Osteoblast (primary cell): ENCODE measurements around the gene DIAPH2. TPM values are rescaled to one million over a fixed set of nuclear protein-coding genes. Genes with fewer than 3 reads are reported as not detected.

Source experiments
- DNase-seq: peaks from one replicate; pipeline ENCODE4 v3.0.0; 2011; ENCODE audit warnings: low spot score, mixed read lengths; ENCODE audit not compliant: insufficient read length; ENCODE audit errors: missing footprints
- H2AFZ ChIP-seq: 2 replicates; pipeline ENCODE4 v1.6.0; 2011; ENCODE audit warnings: mild to moderate bottlenecking, low read length
- H3K27ac ChIP-seq: 2 replicates; pipeline ENCODE4 v1.5.1; 2011; ENCODE audit warnings: mild to moderate bottlenecking, low read depth, low read length, moderate library complexity
- H3K27me3 ChIP-seq: 2 replicates; pipeline ENCODE4 v1.6.0; 2012; ENCODE audit warnings: mild to moderate bottlenecking, control low read depth, inconsistent platforms, low read length, moderate library complexity; ENCODE audit not compliant: insufficient read depth
- H3K36me3 ChIP-seq: 2 replicates; pipeline ENCODE4 v1.5.1; 2011; ENCODE audit warnings: mild to moderate bottlenecking, low read length, control low read depth, moderate library complexity; ENCODE audit not compliant: insufficient read depth
- H3K4me1 ChIP-seq: 2 replicates; pipeline ENCODE4 v1.5.1; 2011; ENCODE audit warnings: mild to moderate bottlenecking, low read length, control low read depth, moderate library complexity; ENCODE audit not compliant: insufficient read depth
- H3K4me2 ChIP-seq: 2 replicates; pipeline ENCODE4 v1.6.0; 2011; ENCODE audit warnings: mild to moderate bottlenecking, low read length; ENCODE audit not compliant: insufficient read depth
- H3K4me3 ChIP-seq: fragments of 200-600 bp; sonication (generic); 3 replicates; pipeline ENCODE4 v1.5.1; 2012; ENCODE audit warnings: mild to moderate bottlenecking, low read length, inconsistent platforms; ENCODE audit not compliant: insufficient read depth
- H3K79me2 ChIP-seq: 2 replicates; pipeline ENCODE4 v1.6.0; 2012; ENCODE audit warnings: mild to moderate bottlenecking, low read length, control low read depth, inconsistent platforms; ENCODE audit not compliant: insufficient read depth
- H3K9me3 ChIP-seq: 2 replicates; pipeline ENCODE4 v1.5.1; 2011; ENCODE audit warnings: low read depth, low read length, control low read depth
- H4K20me1 ChIP-seq: 2 replicates; pipeline ENCODE4 v1.6.0; 2012; ENCODE audit warnings: mild to moderate bottlenecking, low read length, control low read depth; ENCODE audit not compliant: insufficient read depth
- total RNA-seq: library from RNA; depleted of rRNA; stranded (reverse); fragments of >200 nt; gene quantifications from 2 replicates; pipeline ENCODE4 v1.2.3, GENCODE V29; 2012
- TF ChIP-seq, protein P1 (sequence below): IDR thresholded peaks from 2 replicates; pipeline ENCODE4 v1.5.1; 2011; ENCODE audit warnings: mild to moderate bottlenecking, low read depth, low read length, moderate library complexity; ENCODE audit errors: extremely low read depth

Gene DIAPH2
- total RNA-seq, 1 donor: 21.0 TPM

GRCh38 chrX:96824166-96824565 lies 139.5 kb downstream of the DIAPH2 start:
- no peaks in the 10 kb centered on the region for H3K79me2 ChIP-seq
- H3K27ac ChIP-seq: no peak overlapping the region
- H3K9me3 ChIP-seq: no peaks in the 10 kb centered on the region
- no peak overlapping the region for H3K4me2 ChIP-seq
- no peaks in the 10 kb centered on the region for H4K20me1 ChIP-seq
- TF ChIP-seq, protein P1, sequence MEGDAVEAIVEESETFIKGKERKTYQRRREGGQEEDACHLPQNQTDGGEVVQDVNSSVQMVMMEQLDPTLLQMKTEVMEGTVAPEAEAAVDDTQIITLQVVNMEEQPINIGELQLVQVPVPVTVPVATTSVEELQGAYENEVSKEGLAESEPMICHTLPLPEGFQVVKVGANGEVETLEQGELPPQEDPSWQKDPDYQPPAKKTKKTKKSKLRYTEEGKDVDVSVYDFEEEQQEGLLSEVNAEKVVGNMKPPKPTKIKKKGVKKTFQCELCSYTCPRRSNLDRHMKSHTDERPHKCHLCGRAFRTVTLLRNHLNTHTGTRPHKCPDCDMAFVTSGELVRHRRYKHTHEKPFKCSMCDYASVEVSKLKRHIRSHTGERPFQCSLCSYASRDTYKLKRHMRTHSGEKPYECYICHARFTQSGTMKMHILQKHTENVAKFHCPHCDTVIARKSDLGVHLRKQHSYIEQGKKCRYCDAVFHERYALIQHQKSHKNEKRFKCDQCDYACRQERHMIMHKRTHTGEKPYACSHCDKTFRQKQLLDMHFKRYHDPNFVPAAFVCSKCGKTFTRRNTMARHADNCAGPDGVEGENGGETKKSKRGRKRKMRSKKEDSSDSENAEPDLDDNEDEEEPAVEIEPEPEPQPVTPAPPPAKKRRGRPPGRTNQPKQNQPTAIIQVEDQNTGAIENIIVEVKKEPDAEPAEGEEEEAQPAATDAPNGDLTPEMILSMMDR: no peak
- DNase-seq: no peak
- H3K4me1 ChIP-seq: no peaks in the 10 kb centered on the region
- no peaks in the 10 kb centered on the region for H3K27me3 ChIP-seq
- no peak overlapping the region for H2AFZ ChIP-seq
- no peak overlapping the region for H3K4me3 ChIP-seq
- H3K36me3 ChIP-seq: no peaks in the 10 kb centered on the region

GRCh38 chrX:96833333-96833732 lies 148.7 kb downstream of the DIAPH2 start:
- TF ChIP-seq, protein P1: no peak
- no peak overlapping the region for H3K4me3 ChIP-seq
- peak; percentile 68 for DNase-seq

GRCh38 chrX:96834137-96834536 lies 149.5 kb downstream of the DIAPH2 start:
- Histone ChIP-seq H3K27ac (no peak overlapping the region), H3K4me1 (no peaks in the 10 kb centered on the region), H3K4me2 (no peak overlapping the region), H3K9me3 (no peaks in the 10 kb centered on the region), H3K79me2 (no peaks in the 10 kb centered on the region), H4K20me1 (no peaks in the 10 kb centered on the region), H3K36me3 (no peaks in the 10 kb centered on the region), H3K27me3 (no peaks in the 10 kb centered on the region), H2AFZ (no peak overlapping the region), H3K4me3 (no peak overlapping the region)
- no peak for DNase-seq
- TF ChIP-seq, protein P1: no peak

More at GRCh38 chrX:96833333-96833732, 148.7 kb downstream of the DIAPH2 start:
- H4K20me1 ChIP-seq: no peaks in the 10 kb centered on the region
- H3K9me3 ChIP-seq: no peaks in the 10 kb centered on the region
- H3K27ac ChIP-seq: no peak overlapping the region
- no peaks in the 10 kb centered on the region for H3K79me2 ChIP-seq
- no peaks in the 10 kb centered on the region for H3K36me3 ChIP-seq
- H3K4me1 ChIP-seq: no peaks in the 10 kb centered on the region
- H3K27me3 ChIP-seq: no peaks in the 10 kb centered on the region
- H3K4me2 ChIP-seq: no peak overlapping the region
- H2AFZ ChIP-seq: no peak overlapping the region

DNA sequence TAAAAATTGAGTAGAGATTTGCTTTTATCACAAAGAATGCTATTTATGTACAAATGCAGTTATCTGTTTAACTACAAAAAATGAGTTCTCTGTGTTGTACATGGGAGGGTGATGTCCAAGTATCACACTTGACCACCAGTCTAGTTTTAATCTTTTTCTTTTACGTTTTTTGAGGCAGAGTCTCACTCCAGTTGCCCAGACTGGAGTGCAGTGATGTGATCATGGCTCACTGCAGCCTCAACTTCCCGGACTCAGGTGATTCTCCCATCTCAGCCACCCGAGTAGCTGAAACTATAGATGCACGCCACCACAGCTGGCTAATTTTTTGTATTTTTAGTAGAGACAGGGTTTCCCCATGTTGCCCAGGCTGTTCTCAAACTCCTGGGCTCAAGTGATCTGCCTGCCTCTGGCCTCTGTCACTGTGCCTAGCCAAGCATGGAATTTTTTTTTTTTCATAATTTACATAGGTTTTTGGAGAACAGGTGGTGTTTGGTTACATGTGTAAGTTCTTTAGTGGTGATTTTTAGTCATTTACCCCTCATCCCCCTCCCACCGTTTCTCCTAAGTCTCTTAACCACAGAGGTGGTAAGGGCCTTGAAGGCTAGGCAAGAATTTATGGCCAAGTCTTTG lies 151.1 kb downstream of the DIAPH2 start:
- no peak for DNase-seq
- TF ChIP-seq, protein P1: no peak
- Histone ChIP-seq H3K9me3 (no peaks in the 10 kb centered on the region), H3K4me2 (no peak overlapping the region), H3K27ac (no peak overlapping the region), H3K4me3 (no peak overlapping the region), H3K27me3 (no peaks in the 10 kb centered on the region), H4K20me1 (no peaks in the 10 kb centered on the region), H2AFZ (no peak overlapping the region), H3K36me3 (no peaks in the 10 kb centered on the region), H3K79me2 (no peaks in the 10 kb centered on the region), H3K4me1 (no peaks in the 10 kb centered on the region)
